Vagina (tissue), 2 donors: ENCODE measurements around the gene SELE.

ENCODE experiments used
- CTCF ChIP-seq, 3 experiments: fragments of 450-650 bp in 2 of 3; fragments of 200-600 bp in 1 of 3; sonication (generic) in 1 of 3; IDR thresholded peaks; one replicate each; pipeline ENCODE4 v1.5.1; 2017 to 2019; ENCODE audit warnings: antibody characterized with exemption in 3 of 3, mild to moderate bottlenecking in 2 of 3, moderate library complexity in 2 of 3
- POLR2A ChIP-seq, 2 donors: fragments of 450-650 bp; IDR thresholded peaks; one replicate each; pipeline ENCODE4 v1.6.1; 2017; ENCODE audit warnings: antibody characterized with exemption in 2 of 2, mild to moderate bottlenecking in 2 of 2, moderate library complexity in 2 of 2

DNA sequence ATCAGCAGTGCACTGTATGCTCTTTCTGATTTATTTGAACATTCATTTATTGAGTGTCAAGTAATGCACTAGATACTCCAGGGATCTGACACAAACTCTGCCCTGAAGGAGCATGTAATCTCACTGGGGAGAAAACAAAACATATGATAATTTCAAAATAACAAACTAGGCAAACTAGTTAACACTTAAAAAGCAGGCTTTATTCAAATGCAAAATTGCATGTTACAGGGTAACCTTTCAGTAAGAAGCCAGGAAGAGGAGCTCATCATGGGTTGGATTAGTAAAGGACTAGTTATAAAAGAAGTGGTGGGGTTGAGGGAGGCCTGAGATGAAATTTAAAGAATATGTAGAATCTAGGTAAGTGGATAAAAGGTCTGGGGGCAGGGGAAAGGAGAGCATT is 43.4 kb downstream of the SELE start:
- no peak for TF ChIP-seq CTCF (IDR thresholded peaks at IDR 0.05)
- TF ChIP-seq POLR2A (IDR thresholded peaks at IDR 0.05): no peak
